Neuronal stem cell (in vitro differentiated cells): ENCODE data around the gene STARD9.

ENCODE experiments used
- DNase-seq: peaks from one replicate; pipeline ENCODE4 v3.0.0-alpha.2; 2013; ENCODE audit warnings: low spot score
- H2AFZ ChIP-seq: one replicate; pipeline ENCODE4 v1.6.1; 2013; ENCODE audit warnings: mild to moderate bottlenecking, low read length, inconsistent platforms
- H2AK5ac ChIP-seq: 2 replicates; pipeline ENCODE4 v1.6.1; 2013; ENCODE audit warnings: low read depth, mild to moderate bottlenecking, inconsistent platforms, low read length, moderate library complexity, mixed read lengths
- H2BK120ac ChIP-seq: 2 replicates; pipeline ENCODE4 v1.6.1; 2013; ENCODE audit warnings: low read depth, mild to moderate bottlenecking, inconsistent platforms, low read length, moderate library complexity, mixed read lengths
- H2BK12ac ChIP-seq: one replicate; pipeline ENCODE4 v1.6.1; 2013; ENCODE audit warnings: low read length, inconsistent platforms
- H2BK15ac ChIP-seq: 2 replicates; pipeline ENCODE4 v1.6.1; 2013; ENCODE audit warnings: mild to moderate bottlenecking, low read length, inconsistent platforms, mixed read lengths
- H2BK5ac ChIP-seq: one replicate; pipeline ENCODE4 v1.6.1; 2013; ENCODE audit warnings: inconsistent platforms, mild to moderate bottlenecking, low read length, moderate library complexity
- H3K14ac ChIP-seq: one replicate; pipeline ENCODE4 v1.6.1; 2013; ENCODE audit warnings: low read length, inconsistent platforms
- H3K18ac ChIP-seq: 2 replicates; pipeline ENCODE4 v1.6.1; 2013; ENCODE audit warnings: low read length, inconsistent platforms
- H3K23ac ChIP-seq: 2 replicates; pipeline ENCODE4 v1.6.1; 2013; ENCODE audit warnings: low read depth, mild to moderate bottlenecking, mixed read lengths, low read length, inconsistent platforms; ENCODE audit not compliant: poor library complexity
- H3K27ac ChIP-seq: replicated peaks from 3 replicates; pipeline ENCODE4 v1.5.1; 2013; ENCODE audit warnings: low read length, inconsistent platforms
- H3K27me3 ChIP-seq, 3 experiments: 2 replicates each; pipeline ENCODE4 v1.6.1; 2013; ENCODE audit warnings: low read length in 3 of 3, mild to moderate bottlenecking in 2 of 3, inconsistent platforms in 1 of 3, low read depth in 1 of 3, mixed read lengths in 1 of 3, moderate library complexity in 1 of 3; ENCODE audit not compliant: control insufficient read depth in 3 of 3, insufficient read depth in 3 of 3
- H3K36me3 ChIP-seq, 2 donors: replicated peaks in 1 of 2; 2 replicates each; pipeline ENCODE4 v1.6.1; 2013; ENCODE audit warnings: low read length in 2 of 2; ENCODE audit not compliant: control insufficient read depth in 2 of 2, insufficient read depth in 2 of 2
- H3K4ac ChIP-seq: 2 replicates; pipeline ENCODE4 v1.6.1; 2013; ENCODE audit warnings: inconsistent platforms, mild to moderate bottlenecking, low read length, moderate library complexity
- H3K4me1 ChIP-seq, 2 donors: 1 replicate in 1 of 2; 2 replicates in 1 of 2; pipeline ENCODE4 v1.6.1; 2013; ENCODE audit warnings: low read length in 2 of 2, low read depth in 1 of 2; ENCODE audit not compliant: control insufficient read depth in 2 of 2, insufficient read depth in 1 of 2
- H3K4me2 ChIP-seq: one replicate; pipeline ENCODE4 v1.6.1; 2013; ENCODE audit warnings: mild to moderate bottlenecking, low read length, inconsistent platforms; ENCODE audit not compliant: insufficient read depth, poor library complexity, severe bottlenecking
- H3K4me3 ChIP-seq, 2 donors: 2 replicates each; pipeline ENCODE4 v1.5.1; 2013; ENCODE audit warnings: low read length in 2 of 2, mild to moderate bottlenecking in 2 of 2, inconsistent platforms in 1 of 2, moderate library complexity in 1 of 2
- H3K79me1 ChIP-seq: one replicate; pipeline ENCODE4 v1.6.1; 2013; ENCODE audit warnings: low read depth, mild to moderate bottlenecking, inconsistent platforms, low read length, moderate library complexity
- H3K9ac ChIP-seq: one replicate; pipeline ENCODE4 v1.6.1; 2013; ENCODE audit warnings: mild to moderate bottlenecking, low read depth, low read length, inconsistent platforms; ENCODE audit not compliant: poor library complexity
- H3K9me3 ChIP-seq, 2 donors: replicated peaks in 1 of 2; 2 replicates each; pipeline versions ENCODE3 to v1.6.1; 2013; ENCODE audit warnings: low read length in 2 of 2, mild to moderate bottlenecking in 2 of 2, inconsistent platforms in 1 of 2, low read depth in 1 of 2, mixed read lengths in 1 of 2, moderate library complexity in 1 of 2; ENCODE audit not compliant: control insufficient read depth in 2 of 2, insufficient read depth in 1 of 2
- H4K8ac ChIP-seq: one replicate; pipeline ENCODE4 v1.6.1; 2013; ENCODE audit warnings: low read depth, mild to moderate bottlenecking, inconsistent platforms, low read length, moderate library complexity
- H4K91ac ChIP-seq: one replicate; pipeline ENCODE4 v1.6.1; 2013; ENCODE audit warnings: low read length, low read depth, mild to moderate bottlenecking, inconsistent platforms; ENCODE audit not compliant: poor library complexity
- WGBS, 2 donors: extraction: QIAGEN DNeasy Blood & Tissue Kit; methylation state at CpG; one replicate each; pipeline ENCODE4 v1.1.7; 2013; ENCODE audit warnings: missing lambda C conversion rate in 2 of 2, mixed read lengths in 1 of 2; ENCODE audit not compliant: insufficient read length in 2 of 2, insufficient replicate concordance in 1 of 2; ENCODE audit errors: extremely low coverage in 2 of 2; 5-methylcytosine and 5-hydroxymethylcytosine counted together

STARD9 gene

GRCh38 chr15:42628761-42629160 lies 53.4 kb downstream of the STARD9 start:
- no CpG with 5 or more reads among the region's 4 CpGs for WGBS, 2 donors
- H3K18ac ChIP-seq, result no peak overlapping the region
- H3K9ac ChIP-seq, result no peak overlapping the region
- H2AFZ ChIP-seq, result no peak overlapping the region
- H3K4me1 ChIP-seq, result no peaks in the 10 kb centered on the region
- H2BK5ac ChIP-seq, result no peak overlapping the region
- H3K4ac ChIP-seq, result no peak overlapping the region
- H3K9me3 ChIP-seq, result peaks cover 0 to 17% of the 10 kb centered on the region in 2 donors
- H2BK15ac ChIP-seq, result no peak overlapping the region
- no peak overlapping the region for H4K91ac ChIP-seq
- no peak overlapping the region for H3K4me3 ChIP-seq
- H3K79me1 ChIP-seq, result no peaks in the 10 kb centered on the region
- H4K8ac ChIP-seq, result no peak overlapping the region
- H3K4me2 ChIP-seq, result no peak overlapping the region
- no peak overlapping the region for H3K23ac ChIP-seq
- no peak overlapping the region for H3K27ac ChIP-seq
- no peak for DNase-seq
- H3K27me3 ChIP-seq, result no peaks in the 10 kb centered on the region
- no peak overlapping the region for H2BK120ac ChIP-seq
- no peak overlapping the region for H3K14ac ChIP-seq
- no peak overlapping the region for H2AK5ac ChIP-seq
- peaks cover 0 to 13% of the 10 kb centered on the region in 2 donors for H3K36me3 ChIP-seq
- H2BK12ac ChIP-seq, result no peak overlapping the region

GRCh38 chr15:42632105-42632675 lies 56.8 kb downstream of the STARD9 start:
- no peak overlapping the region for H3K27ac ChIP-seq
- H3K4me2 ChIP-seq, result no peak overlapping the region
- no peaks in the 10 kb centered on the region for H3K79me1 ChIP-seq
- no peak overlapping the region for H4K91ac ChIP-seq
- H2BK12ac ChIP-seq, result no peak overlapping the region
- no peak overlapping the region for H2BK15ac ChIP-seq
- H3K27me3 ChIP-seq, result no peaks in the 10 kb centered on the region
- no peak overlapping the region for H2AFZ ChIP-seq
- no peak overlapping the region for H2BK5ac ChIP-seq
- no peak for DNase-seq
- WGBS, 2 donors, result no CpG with 5 or more reads among the region's 1 CpG
- H3K4ac ChIP-seq, result no peak overlapping the region
- no peak overlapping the region for H3K23ac ChIP-seq
- H3K9me3 ChIP-seq, result peaks cover 0 to 17% of the 10 kb centered on the region in 2 donors
- no peaks in the 10 kb centered on the region for H3K4me1 ChIP-seq
- no peak overlapping the region for H2AK5ac ChIP-seq
- H4K8ac ChIP-seq, result no peak overlapping the region
- no peak overlapping the region for H3K18ac ChIP-seq
- peaks cover 0 to 39% of the 10 kb centered on the region in 2 donors for H3K36me3 ChIP-seq
- no peak overlapping the region for H2BK120ac ChIP-seq
- H3K14ac ChIP-seq, result no peak overlapping the region
- no peak overlapping the region for H3K9ac ChIP-seq
- H3K4me3 ChIP-seq, result no peak overlapping the region

- no peak overlapping the region for H3K18ac ChIP-seq
- H3K36me3 ChIP-seq, result peaks cover 4 to 64% of the 10 kb centered on the region in 2 donors
- no peak for DNase-seq
- no peak overlapping the region for H3K4me3 ChIP-seq
- no peak overlapping the region for H2AK5ac ChIP-seq
- H3K4me2 ChIP-seq, result no peak overlapping the region
- H3K4me1 ChIP-seq, result no peaks in the 10 kb centered on the region
- no peak overlapping the region for H3K9ac ChIP-seq
- no peak overlapping the region for H2AFZ ChIP-seq
- H2BK12ac ChIP-seq, result no peak overlapping the region
- H2BK15ac ChIP-seq, result no peak overlapping the region
- no CpG with 5 or more reads among the region's 4 CpGs for WGBS, 2 donors
- H3K9me3 ChIP-seq, result no peaks in the 10 kb centered on the region
- H3K27ac ChIP-seq, result no peak overlapping the region
- no peak overlapping the region for H4K8ac ChIP-seq
- no peak overlapping the region for H4K91ac ChIP-seq
- no peaks in the 10 kb centered on the region for H3K27me3 ChIP-seq
- H3K79me1 ChIP-seq, result peaks cover 3% of the 10 kb centered on the region
- no peak overlapping the region for H3K4ac ChIP-seq
- H3K23ac ChIP-seq, result no peak overlapping the region
- H2BK120ac ChIP-seq, result no peak overlapping the region
- no peak overlapping the region for H2BK5ac ChIP-seq
- no peak overlapping the region for H3K14ac ChIP-seq
These were observed 64.7 kb downstream of the STARD9 start for GRCh38 chr15:42640109-42640508.

DNA sequence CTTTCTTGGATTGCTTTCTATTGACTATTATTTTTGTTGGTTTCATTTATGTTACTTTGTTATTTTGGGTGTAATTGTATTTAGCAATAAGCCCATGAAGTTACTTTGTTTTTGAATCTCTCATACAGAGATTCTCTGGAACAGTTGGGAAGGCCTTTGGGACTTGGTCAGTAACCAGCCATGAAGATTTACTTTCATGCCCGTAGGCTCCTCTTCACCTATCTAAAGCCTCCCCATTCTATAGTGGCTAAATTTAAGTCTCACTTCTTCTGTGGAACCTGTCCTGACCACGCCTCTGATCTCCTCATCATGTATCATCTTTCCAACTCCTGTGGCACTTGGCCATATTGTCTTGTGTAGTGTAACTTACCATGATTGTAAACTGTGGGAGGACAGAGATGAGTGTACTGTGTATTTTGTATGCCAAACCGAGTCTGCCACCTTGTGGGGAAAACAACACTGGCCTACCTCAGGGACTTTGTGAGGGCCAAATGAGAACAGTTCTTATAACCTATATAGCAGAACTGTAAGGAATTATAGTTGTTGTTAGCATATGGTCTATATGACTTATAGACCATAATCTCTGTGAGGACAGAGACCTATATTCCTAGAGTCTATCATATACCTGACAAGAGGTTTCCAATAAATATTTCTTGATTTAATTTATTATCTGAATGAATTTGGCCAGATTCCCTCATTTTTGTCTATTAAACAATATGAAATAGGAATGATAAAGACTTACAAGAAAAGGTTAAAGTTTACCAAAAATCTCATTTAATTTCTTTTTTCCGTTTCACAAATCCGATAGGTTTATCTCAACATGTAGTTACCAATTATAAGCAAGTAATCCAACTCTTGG lies 75.0 kb downstream of the STARD9 start:
- H3K79me1 ChIP-seq, result no peaks in the 10 kb centered on the region
- peak; percentile 36 for DNase-seq
- WGBS, 2 donors, result no CpG with 5 or more reads among the region's 5 CpGs

More for the DNA sequence above, 75.0 kb downstream of the STARD9 start:
- Histone ChIP-seq H2BK120ac (no peak overlapping the region), H2AFZ (peak overlapping the region; percentile 21), H2BK5ac (no peak overlapping the region), H3K9ac (no peak overlapping the region), H3K14ac (no peak overlapping the region), H3K4me3 (no peak overlapping the region), H4K8ac (no peak overlapping the region), H3K18ac (no peak overlapping the region), H3K4ac (no peak overlapping the region), H3K36me3 (peaks cover 0 to 41% of the 10 kb centered on the region in 2 donors), H3K4me2 (no peak overlapping the region), H2AK5ac (no peak overlapping the region), H3K9me3 (no peaks in the 10 kb centered on the region), H3K4me1 (no peaks in the 10 kb centered on the region), H2BK12ac (no peak overlapping the region), H3K23ac (no peak overlapping the region), H2BK15ac (no peak overlapping the region), H3K27ac (no peak overlapping the region), H4K91ac (no peak overlapping the region), H3K27me3 (no peaks in the 10 kb centered on the region)
